ENCODE data around the gene PLCD3. TPM values are rescaled to one million over a fixed set of nuclear protein-coding genes. Genes with fewer than 3 reads are reported as not detected.
A peak's percentile ranks its signal among the peaks of the same experiment; 100 is the strongest.

PLCD3 gene
- total RNA-seq (2011; cell fraction: chromatin; rRNA removed; ENCODE audit: low replicate concordance), result 4.5 and 16.3 TPM in 2 replicates
- 10.4 and 13.0 TPM in 2 replicates for total RNA-seq (2011; cell fraction: nucleolus; rRNA removed)
- 4.2 and 4.8 TPM in 2 replicates for total RNA-seq (2011; cell fraction: nucleoplasm; rRNA removed)
- total RNA-seq (2014; rRNA removed) (7.5 and 8.8 TPM in 2 replicates), total RNA-seq (2014; rRNA removed; fragmentation: Illumina TruSeq; extraction: Trizol) (2.4 and 2.5 TPM in 2 replicates), total RNA-seq (2015; rRNA removed; fragmentation: Illumina TruSeq; extraction: Trizol) (4.0 and 4.6 TPM in 2 replicates), total RNA-seq (2021) (22.6 and 22.9 TPM in 2 replicates), polyA plus RNA-seq (2011; rRNA removed) (8.1 and 16.5 TPM in 2 replicates), polyA plus RNA-seq (2014; fragmentation: Illumina TruSeq; extraction: Trizol) (10.5 and 14.7 TPM in 2 replicates), polyA plus RNA-seq (2014; fragmentation: Nextera tagmentation; extraction: Ambion mirVana) (under 1 TPM; 0.20 to 0.27 TPM), polyA plus RNA-seq (2014; rRNA removed) (8.2 and 15.7 TPM in 2 replicates), polyA minus RNA-seq (2011; rRNA and poly(A)+ RNA removed) (1.6 and 13.2 TPM in 2 replicates), Bru-seq, nascent RNA (percentile 49 among the genes with signal in this experiment), BruChase-seq, experiment 1, labeled RNA remaining after a 2-hour chase (percentile 42 among the genes with signal in this experiment), BruChase-seq, experiment 2, labeled RNA remaining after a 6-hour chase (percentile 45 among the genes with signal in this experiment)
- polyA plus RNA-seq (2011; cell fraction: cytosol; rRNA removed), result 15.2 and 44.8 TPM in 2 replicates
- polyA plus RNA-seq (2011; cell fraction: nucleus; rRNA removed), result 10.0 and 23.0 TPM in 2 replicates
- polyA plus RNA-seq (2012), result 13.0 and 13.6 TPM in 2 replicates
- polyA minus RNA-seq (2011; cell fraction: cytosol; rRNA and poly(A)+ RNA removed), result 17.4 and 18.3 TPM in 2 replicates
- 3.4 and 8.9 TPM in 2 replicates for polyA minus RNA-seq (2011; cell fraction: nucleus; rRNA and poly(A)+ RNA removed)
- long read RNA-seq, experiment 1, full-length matches to known transcripts, result 11 of 58 reads
- long read RNA-seq, experiment 1, partial matches to known transcripts, result 11 of 58 reads
- long read RNA-seq, experiment 1, other reads (novel, unspliced or antisense), result 36 of 58 reads
- long read RNA-seq, experiment 2, full-length matches to known transcripts, result 4 of 15 reads
- long read RNA-seq, experiment 2, partial matches to known transcripts, result 4 of 15 reads
- long read RNA-seq, experiment 2, other reads (novel, unspliced or antisense), result 7 of 15 reads
- long read RNA-seq, experiment 3, partial matches to known transcripts, result 2 of 3 reads
- long read RNA-seq, experiment 3, other reads (novel, unspliced or antisense), result 1 of 3 reads

GRCh38 chr17:45132320-45132571 lies at the start of gene PLCD3:
Gene PLCD3, minus strand, starts transcription at chr17:45132515. Its CDS starts 105 bp downstream, at chr17:45132410.
- Histone ChIP-seq H3K4me3 (peak within 1 kb of the TSS; percentile 95), H3K9me3 (replicated peaks; ENCODE audit: control insufficient read depth, insufficient read depth, low read depth, low read length) (no peaks in the 10 kb centered on the region; the same call in 1 of the 2 replicates), H3K79me2 (ENCODE audit: control insufficient read depth, insufficient read depth, low read length) (peaks cover 7% of the 10 kb centered on the region; the same call in 1 of the 3 replicates), H2AFZ (ENCODE audit: low read depth, low read length) (peak within 1 kb of the TSS; percentile 86), H3K9ac (ENCODE audit: insufficient read depth in 1 of 2, low read depth in 2 of 2, low read length in 2 of 2) (peak within 1 kb of the TSS; percentile 68 to 92; a peak in 3 of 4 replicates), H3K27ac (ENCODE audit: extremely low read depth, low read depth, low read length) (peak within 1 kb of the TSS; percentile 74; the same call in 2 of the 3 replicates), H3K9me1 (ENCODE audit: control insufficient read depth, insufficient read depth, low read length) (no peaks in the 10 kb centered on the region), H3K4me1 (replicated peaks in 1 of 2; ENCODE audit: control insufficient read depth in 2 of 2, insufficient read depth in 2 of 2, low read length in 2 of 2) (peaks cover 26 to 62% of the 10 kb centered on the region in 2 experiments), H3K36me3 (ENCODE audit: control insufficient read depth, insufficient read depth, low read length) (no peaks in the 10 kb centered on the region), H3K4me2 (ENCODE audit: insufficient read depth, low read length) (peak within 1 kb of the TSS; percentile 80), H4K20me1 (replicated peaks; ENCODE audit: control insufficient read depth, insufficient read depth, low read length) (peaks cover 6% of the 10 kb centered on the region; the same call in 1 of the 2 replicates), H3K27me3 (ENCODE audit: control insufficient read depth in 2 of 2, insufficient read depth in 2 of 2, low read length in 2 of 2) (no peaks in the 10 kb centered on the region)
- no TSS peak for BruUV-seq (replicated peaks)
- ChIA-PET CTCF (ENCODE audit: low intra/inter-chr PET ratio) (interaction anchor here (0.6 to 6.2 kb wide), 15 partner anchors 9 to 212 kb away, joined by 3 to 165 read pairs (median 4); partner anchors contain the start of gene HEXIM2), POLR2A (no interaction called here)
- ATAC-seq (no peak), DNase-seq (ENCODE audit: extremely low read depth in 1 of 4, low spot score in 3 of 4) (peak in 1 of 4 experiments; percentile 90), FAIRE-seq (no peak)
- in situ Hi-C loops (cut with MboI), result no loop called here
- intact Hi-C loops (cut with micrococcal nuclease), result loop anchor here (2.0 to 5.0 kb wide), 2 partner anchors 211 to 355 kb away; no protein-coding TSS in a partner anchor
- 0% methylated on average over 12 of the region's 36 CpGs for WGBS (ENCODE audit: insufficient coverage, low coverage, missing lambda C conversion rate)
- TF ChIP-seq ZNF695 (CRISPR knock-in tag; IDR thresholded peaks at IDR 0.05) (no peak), TAF9B (IDR thresholded peaks at IDR 0.05; ENCODE audit: partially characterized antibody) (no peak), ZNF592 (IDR thresholded peaks at IDR 0.05) (0 out of 2 replicates have a peak, but pooled peaks have one; percentile 5), FOXP4 (CRISPR knock-in tag; IDR thresholded peaks at IDR 0.05; ENCODE audit: borderline replicate concordance) (no peak), ZC3H8 (IDR thresholded peaks at IDR 0.05) (no peak), HNRNPLL (IDR thresholded peaks at IDR 0.05; ENCODE audit: low read depth, low read length, poor library complexity, severe bottlenecking) (peak; percentile 24), CHD1 (IDR thresholded peaks at IDR 0.05; ENCODE audit: low read length) (no peak), RBFOX2 (IDR thresholded peaks at IDR 0.05; ENCODE audit: low read depth, low read length) (peak; percentile 70), POLR2AphosphoS5 (IDR thresholded peaks at IDR 0.05; ENCODE audit: control insufficient read depth, insufficient read depth, low read depth, low read length) (no peak), GATAD2B (IDR thresholded peaks at IDR 0.05; ENCODE audit: borderline replicate concordance) (peak; percentile 59; the same call in 1 of the 2 replicates), CHD4 (IDR thresholded peaks at IDR 0.05; ENCODE audit: insufficient read depth, insufficient replicate concordance, low read depth, low read length, poor library complexity, severe bottlenecking) (no peak)

All from K562 (cell line).